Panc1 (cell line): Measurements from ENCODE around the gene TBXAS1. TPM values are rescaled to one million over a fixed set of nuclear protein-coding genes. Genes with fewer than 3 reads are reported as not detected.

Source experiments
- ATAC-seq: fragments of 200-7000 bp; cut with Tn5 transposase; 2 replicates; pipeline ENCODE4 v1.9.1; 2020; ENCODE audit warnings: mild to moderate bottlenecking, moderate library complexity
- BruUV-seq: library from RNA; stranded (reverse); fragments of 400-500 nt; replicated peaks from 2 replicates; lab custom pipeline; 2021; lab: Mats Ljungman, UMichigan
- CTCF ChIA-PET: fragments of 300-600 bp; sonication (Branson Sonifier 250); formaldehyde crosslinking; loops from one replicate; lab custom pipeline; 2022; ENCODE audit warnings: antibody characterized with exemption; lab: Charles Lee
- POLR2A ChIA-PET: fragments of 300-600 bp; sonication (Branson Sonifier 250); formaldehyde crosslinking; loops from one replicate; lab custom pipeline; 2022; ENCODE audit warnings: antibody characterized with exemption; lab: Charles Lee
- DNase-seq: peaks from one replicate; pipeline ENCODE4 v3.0.0-alpha.2; 2010; ENCODE audit warnings: low read depth, low spot score
- H3K27ac ChIP-seq: 2 replicates; pipeline ENCODE4 v1.5.1; 2011; ENCODE audit warnings: mild to moderate bottlenecking, low read length, inconsistent platforms
- H3K27me3 ChIP-seq: fragments of 200-500 bp; sonication (Bioruptor generic); 2 replicates; pipeline ENCODE4 v1.6.0; 2014; ENCODE audit warnings: low read length, inconsistent platforms; ENCODE audit not compliant: control insufficient read depth, insufficient read depth
- H3K36me3 ChIP-seq: fragments of 200-500 bp; sonication (Bioruptor generic); 2 replicates; pipeline ENCODE4 v1.5.1; 2014; ENCODE audit warnings: inconsistent platforms, mild to moderate bottlenecking, low read length, moderate library complexity; ENCODE audit not compliant: control insufficient read depth, insufficient read depth
- H3K4me1 ChIP-seq: 2 replicates; pipeline ENCODE4 v1.5.1; 2011; ENCODE audit warnings: inconsistent platforms, mild to moderate bottlenecking, low read length, moderate library complexity; ENCODE audit not compliant: control insufficient read depth, insufficient read depth
- H3K4me3 ChIP-seq, 2 experiments: 2 replicates each; pipeline ENCODE4 v1.5.1; 2011 to 2012; ENCODE audit warnings: low read depth in 2 of 2, low read length in 2 of 2, mild to moderate bottlenecking in 2 of 2, inconsistent platforms in 1 of 2, moderate library complexity in 1 of 2
- H3K9me3 ChIP-seq: fragments of 200-500 bp; sonication (Bioruptor generic); 2 replicates; pipeline ENCODE4 v1.5.1; 2014; ENCODE audit warnings: low read depth, mild to moderate bottlenecking, inconsistent platforms, low read length, moderate library complexity; ENCODE audit not compliant: control insufficient read depth, insufficient read depth
- POLR2AphosphoS5 ChIP-seq: IDR thresholded peaks from 2 replicates; pipeline ENCODE4 v1.6.1; 2012; ENCODE audit warnings: mild to moderate bottlenecking, low read depth, low read length, moderate library complexity
- SIN3A ChIP-seq: IDR thresholded peaks from 2 replicates; pipeline ENCODE4 v1.6.1; 2012; ENCODE audit warnings: low read depth, mild to moderate bottlenecking, low read length, moderate library complexity, borderline replicate concordance; ENCODE audit not compliant: insufficient read depth
- TCF7L2 ChIP-seq: IDR thresholded peaks from 2 replicates; pipeline ENCODE4 v1.6.1; 2011; ENCODE audit warnings: mild to moderate bottlenecking, low read depth, low read length, inconsistent platforms
- in situ Hi-C: cut with HindIII; loops from 2 replicates; pipeline ENCODE4 v1.10.0; 2016; ENCODE audit warnings: low sequenced_read_pairs, low pct_unique_long_range_greater_than_20kb
- intact Hi-C: fragments of 100-400 bp; cut with micrococcal nuclease; formaldehyde crosslinking; loops from one replicate; pipeline ENCODE4 v1.10.0; 2022; ENCODE audit not compliant: unreplicated experiment
- total RNA-seq: library from RNA; stranded (reverse); gene quantifications from one replicate; pipeline ENCODE4 v1.2.1, GENCODE V29; 2021; ENCODE audit not compliant: unreplicated experiment
- TF ChIP-seq, protein P1 (sequence below): fragments of 450-650 bp; IDR thresholded peaks from 2 replicates; pipeline ENCODE4 v1.5.1; 2017; ENCODE audit warnings: mild to moderate bottlenecking
- TF ChIP-seq, protein P2 (sequence below), 2 experiments: IDR thresholded peaks; 2 replicates each; pipeline ENCODE4 v1.6.1; 2011 to 2012; ENCODE audit warnings: low read depth in 2 of 2, control low read depth in 1 of 2, low read length in 1 of 2, mild to moderate bottlenecking in 1 of 2, moderate library complexity in 1 of 2; ENCODE audit not compliant: insufficient read depth in 1 of 2

The TBXAS1 gene
- total RNA-seq, 1 experiment from 2014 or later: 4.4 TPM

DNA sequence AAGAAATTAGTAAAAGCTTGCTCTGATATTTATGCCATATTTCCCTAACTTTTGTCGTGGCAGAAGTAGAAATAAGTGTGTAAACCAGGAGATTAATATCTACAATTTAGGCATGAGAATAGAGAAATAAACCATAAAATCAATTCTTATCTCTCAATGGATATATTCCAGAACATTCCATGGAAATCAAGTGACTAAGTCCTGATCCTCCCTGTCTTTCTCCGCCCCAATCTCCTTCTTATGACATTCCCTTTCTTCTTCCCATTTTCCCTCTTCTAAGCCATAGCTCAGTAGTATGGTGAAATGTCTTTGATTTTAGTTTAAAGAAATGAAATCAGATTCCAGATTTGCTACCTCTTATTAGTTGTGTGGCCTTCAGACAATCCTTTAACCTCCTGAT lies 88.8 kb downstream of the TBXAS1 start:
- no peak overlapping the region for H3K4me3 ChIP-seq
- BruUV-seq: no TSS peak
- H3K9me3 ChIP-seq: peaks cover 3% of the 10 kb centered on the region; the same call in 1 of the 2 replicates
- peaks cover 18% of the 10 kb centered on the region for H3K4me1 ChIP-seq
- in situ Hi-C loops (no loop called here), intact Hi-C loops (no loop called here)
- ChIA-PET CTCF (no interaction called here), POLR2A (no interaction called here)
- no peaks in the 10 kb centered on the region for H3K36me3 ChIP-seq
- no peak for ATAC-seq
- H3K27me3 ChIP-seq: no peaks in the 10 kb centered on the region
- H3K27ac ChIP-seq: peak overlapping the region; percentile 20; the same call in 1 of the 2 replicates
- no peak for DNase-seq
- no peak for TF ChIP-seq TCF7L2
- TF ChIP-seq, protein P1, sequence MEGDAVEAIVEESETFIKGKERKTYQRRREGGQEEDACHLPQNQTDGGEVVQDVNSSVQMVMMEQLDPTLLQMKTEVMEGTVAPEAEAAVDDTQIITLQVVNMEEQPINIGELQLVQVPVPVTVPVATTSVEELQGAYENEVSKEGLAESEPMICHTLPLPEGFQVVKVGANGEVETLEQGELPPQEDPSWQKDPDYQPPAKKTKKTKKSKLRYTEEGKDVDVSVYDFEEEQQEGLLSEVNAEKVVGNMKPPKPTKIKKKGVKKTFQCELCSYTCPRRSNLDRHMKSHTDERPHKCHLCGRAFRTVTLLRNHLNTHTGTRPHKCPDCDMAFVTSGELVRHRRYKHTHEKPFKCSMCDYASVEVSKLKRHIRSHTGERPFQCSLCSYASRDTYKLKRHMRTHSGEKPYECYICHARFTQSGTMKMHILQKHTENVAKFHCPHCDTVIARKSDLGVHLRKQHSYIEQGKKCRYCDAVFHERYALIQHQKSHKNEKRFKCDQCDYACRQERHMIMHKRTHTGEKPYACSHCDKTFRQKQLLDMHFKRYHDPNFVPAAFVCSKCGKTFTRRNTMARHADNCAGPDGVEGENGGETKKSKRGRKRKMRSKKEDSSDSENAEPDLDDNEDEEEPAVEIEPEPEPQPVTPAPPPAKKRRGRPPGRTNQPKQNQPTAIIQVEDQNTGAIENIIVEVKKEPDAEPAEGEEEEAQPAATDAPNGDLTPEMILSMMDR: no peak
- TF ChIP-seq, protein P2, sequence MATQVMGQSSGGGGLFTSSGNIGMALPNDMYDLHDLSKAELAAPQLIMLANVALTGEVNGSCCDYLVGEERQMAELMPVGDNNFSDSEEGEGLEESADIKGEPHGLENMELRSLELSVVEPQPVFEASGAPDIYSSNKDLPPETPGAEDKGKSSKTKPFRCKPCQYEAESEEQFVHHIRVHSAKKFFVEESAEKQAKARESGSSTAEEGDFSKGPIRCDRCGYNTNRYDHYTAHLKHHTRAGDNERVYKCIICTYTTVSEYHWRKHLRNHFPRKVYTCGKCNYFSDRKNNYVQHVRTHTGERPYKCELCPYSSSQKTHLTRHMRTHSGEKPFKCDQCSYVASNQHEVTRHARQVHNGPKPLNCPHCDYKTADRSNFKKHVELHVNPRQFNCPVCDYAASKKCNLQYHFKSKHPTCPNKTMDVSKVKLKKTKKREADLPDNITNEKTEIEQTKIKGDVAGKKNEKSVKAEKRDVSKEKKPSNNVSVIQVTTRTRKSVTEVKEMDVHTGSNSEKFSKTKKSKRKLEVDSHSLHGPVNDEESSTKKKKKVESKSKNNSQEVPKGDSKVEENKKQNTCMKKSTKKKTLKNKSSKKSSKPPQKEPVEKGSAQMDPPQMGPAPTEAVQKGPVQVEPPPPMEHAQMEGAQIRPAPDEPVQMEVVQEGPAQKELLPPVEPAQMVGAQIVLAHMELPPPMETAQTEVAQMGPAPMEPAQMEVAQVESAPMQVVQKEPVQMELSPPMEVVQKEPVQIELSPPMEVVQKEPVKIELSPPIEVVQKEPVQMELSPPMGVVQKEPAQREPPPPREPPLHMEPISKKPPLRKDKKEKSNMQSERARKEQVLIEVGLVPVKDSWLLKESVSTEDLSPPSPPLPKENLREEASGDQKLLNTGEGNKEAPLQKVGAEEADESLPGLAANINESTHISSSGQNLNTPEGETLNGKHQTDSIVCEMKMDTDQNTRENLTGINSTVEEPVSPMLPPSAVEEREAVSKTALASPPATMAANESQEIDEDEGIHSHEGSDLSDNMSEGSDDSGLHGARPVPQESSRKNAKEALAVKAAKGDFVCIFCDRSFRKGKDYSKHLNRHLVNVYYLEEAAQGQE (IDR thresholded peaks at IDR 0.05; ENCODE audit: insufficient read depth in 1 of 2, low read depth in 2 of 2, low read length in 1 of 2): no peak
- no peak for TF ChIP-seq SIN3A
- no peak for TF ChIP-seq POLR2AphosphoS5

DNA sequence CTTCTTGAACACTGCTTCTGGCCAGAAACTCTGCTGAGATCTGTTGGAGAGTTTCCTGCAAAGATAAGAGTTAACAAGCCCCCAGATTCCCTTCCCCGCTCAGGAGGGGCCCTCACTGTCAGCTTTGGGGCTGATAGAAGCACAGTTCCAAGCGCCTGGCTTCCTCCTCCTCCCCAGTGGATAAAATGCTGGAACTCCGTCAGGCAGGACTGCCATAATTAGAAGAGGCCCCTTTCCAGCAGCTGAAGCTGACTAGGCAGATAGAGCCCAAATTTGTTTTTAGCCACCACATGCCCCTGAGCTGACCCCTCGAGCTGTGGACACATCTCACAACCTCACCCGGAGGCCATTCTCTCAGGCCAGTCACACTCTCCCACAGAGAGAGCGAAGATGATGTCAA lies 89.4 kb downstream of the TBXAS1 start:
- intact Hi-C loops: no loop called here
- Histone ChIP-seq H3K4me1 (peaks cover 18% of the 10 kb centered on the region), H3K27ac (peak overlapping the region; percentile 20; the same call in 1 of the 2 replicates), H3K27me3 (no peaks in the 10 kb centered on the region), H3K4me3 (no peak overlapping the region), H3K9me3 (peaks cover 3% of the 10 kb centered on the region; the same call in 1 of the 2 replicates), H3K36me3 (no peaks in the 10 kb centered on the region)
- in situ Hi-C loops: no loop called here
- no peak for ATAC-seq
- BruUV-seq: no TSS peak
- CTCF ChIA-PET: no interaction called here
- TF ChIP-seq, protein P2 (IDR thresholded peaks at IDR 0.05; ENCODE audit: insufficient read depth in 1 of 2, low read depth in 2 of 2, low read length in 1 of 2): no peak
- TF ChIP-seq SIN3A (no peak), POLR2AphosphoS5 (no peak), TCF7L2 (no peak)
- TF ChIP-seq, protein P1: no peak
- POLR2A ChIA-PET: no interaction called here
- no peak for DNase-seq
